Neural progenitor cell (in vitro differentiated cells): ENCODE measurements around the gene MRPS10. TPM values are rescaled to one million over a fixed set of nuclear protein-coding genes. Genes with fewer than 3 reads are reported as not detected.
"Not testable (repeated sequence)": the region's sequence is repeated elsewhere in the genome, so short reads cannot be mapped to it uniquely, and the experiment has no call there.

Experiments
- DNase-seq: peaks from one replicate; pipeline ENCODE4 v3.0.0-alpha.2; 2016; ENCODE audit warnings: low spot score
- H2AFZ ChIP-seq: fragments of 200-600 bp; sonication (generic); replicated peaks from 2 replicates; pipeline ENCODE4 v1.6.1; 2016; ENCODE audit warnings: antibody characterized with exemption
- H3F3A ChIP-seq: fragments of 200-600 bp; sonication (generic); 2 replicates; pipeline ENCODE4 v1.6.1; 2016; ENCODE audit warnings: antibody characterized with exemption, low read depth
- H3K27ac ChIP-seq: fragments of 200-600 bp; sonication (generic); 2 replicates; pipeline ENCODE4 v1.5.1; 2016; ENCODE audit warnings: mild to moderate bottlenecking
- H3K27me3 ChIP-seq: fragments of 200-600 bp; sonication (generic); 2 replicates; pipeline ENCODE4 v1.6.1; 2016; ENCODE audit warnings: mild to moderate bottlenecking, moderate library complexity
- H3K36me3 ChIP-seq: fragments of 200-600 bp; sonication (generic); 2 replicates; pipeline ENCODE4 v1.5.1; 2016
- H3K4me1 ChIP-seq: fragments of 200-600 bp; sonication (generic); 2 replicates; pipeline ENCODE4 v1.6.1; 2016; ENCODE audit warnings: mixed run types
- H3K4me2 ChIP-seq: fragments of 200-600 bp; sonication (generic); 2 replicates; pipeline ENCODE4 v1.6.1; 2016
- H3K4me3 ChIP-seq: fragments of 200-600 bp; sonication (generic); 2 replicates; pipeline ENCODE4 v1.5.1; 2016
- H3K79me2 ChIP-seq: fragments of 200-600 bp; sonication (generic); 2 replicates; pipeline ENCODE4 v1.6.1; 2016; ENCODE audit warnings: low read depth
- H3K9ac ChIP-seq: fragments of 200-600 bp; sonication (generic); 2 replicates; pipeline ENCODE4 v1.6.1; 2016
- H3K9me3 ChIP-seq: fragments of 200-600 bp; sonication (generic); 2 replicates; pipeline ENCODE4 v1.5.1; 2016; ENCODE audit warnings: low read depth
- H4K20me1 ChIP-seq: fragments of 200-600 bp; sonication (generic); 2 replicates; pipeline ENCODE4 v1.6.1; 2016; ENCODE audit warnings: low read depth
- H3K27ac Mint-ChIP-seq: 3 replicates; pipeline ENCODE4 v1.8.0; 2021; ENCODE audit warnings: mixed read lengths
- H3K27me3 Mint-ChIP-seq: 2 replicates; pipeline ENCODE4 v1.8.0; 2022; ENCODE audit warnings: low read depth, mild to moderate bottlenecking, inconsistent platforms, moderate library complexity, mixed read lengths; ENCODE audit not compliant: insufficient read depth
- H3K36me3 Mint-ChIP-seq: 3 replicates; pipeline ENCODE4 v1.8.0; 2021; ENCODE audit warnings: mixed read lengths
- H3K4me1 Mint-ChIP-seq: 3 replicates; pipeline ENCODE4 v1.8.0; 2021; ENCODE audit warnings: mixed read lengths
- H3K4me3 Mint-ChIP-seq: 3 replicates; pipeline ENCODE4 v1.8.0; 2021; ENCODE audit warnings: mild to moderate bottlenecking, moderate library complexity, mixed read lengths
- H3K9me3 Mint-ChIP-seq: 3 replicates; pipeline ENCODE4 v1.8.0; 2020; ENCODE audit warnings: mixed read lengths
- CTCF ChIP-seq: fragments of 200-600 bp; sonication (generic); IDR thresholded peaks from 2 replicates; pipeline ENCODE4 v1.5.1; 2017; ENCODE audit warnings: antibody characterized with exemption, mild to moderate bottlenecking
- EZH2 ChIP-seq: fragments of 200-600 bp; sonication (generic); IDR thresholded peaks from 2 replicates; pipeline ENCODE4 v1.6.1; 2017; ENCODE audit warnings: antibody characterized with exemption, mild to moderate bottlenecking, moderate library complexity
- total RNA-seq: library from RNA; depleted of rRNA; stranded (reverse); fragments of >200 nt; gene quantifications from 2 replicates; pipeline ENCODE4 v1.2.3, GENCODE V29; 2015; ENCODE audit warnings: low replicate concordance

Gene MRPS10
- total RNA-seq, 1 donor from 2014 or later: 68.0 TPM

- Histone ChIP-seq H2AFZ (no peak overlapping the region), H3K4me2 (no peak overlapping the region), H3K36me3 (peaks cover 10% of the 10 kb centered on the region), H3K4me1 (peaks cover 6% of the 10 kb centered on the region), H3K79me2 (peaks cover 30% of the 10 kb centered on the region), H3K4me3 (no peak overlapping the region), H4K20me1 (no peaks in the 10 kb centered on the region), H3K27ac (no peak overlapping the region), H3F3A (peaks cover 12% of the 10 kb centered on the region), H3K9ac (no peak overlapping the region), H3K27me3 (no peaks in the 10 kb centered on the region), H3K9me3 (no peaks in the 10 kb centered on the region)
- TF ChIP-seq CTCF (no peak), EZH2 (no peak)
- H3K4me3 Mint-ChIP-seq: no peak overlapping the region
- peaks cover 20% of the 10 kb centered on the region for H3K36me3 Mint-ChIP-seq
- DNase-seq: no peak
- no peaks in the 10 kb centered on the region for H3K9me3 Mint-ChIP-seq
- H3K27ac Mint-ChIP-seq: no peak overlapping the region
- H3K4me1 Mint-ChIP-seq: peaks cover 12% of the 10 kb centered on the region
- H3K27me3 Mint-ChIP-seq: no peaks in the 10 kb centered on the region
Measured at GRCh38 chr6:42212442-42212841, 5.2 kb downstream of the MRPS10 start.

DNA sequence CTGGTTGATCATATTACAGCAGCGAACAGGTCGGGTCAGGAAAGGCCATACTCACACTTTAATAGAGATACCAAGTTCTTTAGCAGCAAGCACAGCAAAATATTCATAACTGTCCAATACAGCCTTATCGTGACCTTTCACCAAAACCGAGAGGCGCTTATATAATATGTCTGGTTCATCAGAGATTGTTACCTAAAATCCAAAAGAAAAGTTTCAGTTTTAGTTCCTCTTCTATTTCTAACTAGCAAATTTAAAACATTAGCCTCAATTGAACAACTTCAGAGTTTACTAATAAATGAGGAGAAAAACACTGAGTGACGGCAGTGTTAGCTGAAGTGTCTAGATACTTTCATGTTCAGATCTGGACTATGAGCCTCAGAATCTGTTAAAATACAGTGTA lies 5.9 kb downstream of the MRPS10 start:
- Mint-ChIP-seq H3K27me3 (no peaks in the 10 kb centered on the region), H3K36me3 (peaks cover 20% of the 10 kb centered on the region), H3K4me1 (peaks cover 10% of the 10 kb centered on the region), H3K4me3 (no peak overlapping the region), H3K27ac (no peak overlapping the region), H3K9me3 (no peaks in the 10 kb centered on the region)
- Histone ChIP-seq H4K20me1 (no peaks in the 10 kb centered on the region), H3K27me3 (no peaks in the 10 kb centered on the region), H3K9me3 (no peaks in the 10 kb centered on the region), H2AFZ (no peak overlapping the region), H3K4me1 (peaks cover 2% of the 10 kb centered on the region), H3K79me2 (peaks cover 22% of the 10 kb centered on the region), H3K9ac (no peak overlapping the region), H3K4me3 (no peak overlapping the region), H3K4me2 (no peak overlapping the region), H3K27ac (no peak overlapping the region), H3K36me3 (peaks cover 10% of the 10 kb centered on the region), H3F3A (peaks cover 5% of the 10 kb centered on the region)
- TF ChIP-seq CTCF (no peak), EZH2 (no peak)
- DNase-seq: no peak

GRCh38 chr6:42210551-42210950 lies 7.1 kb downstream of the MRPS10 start:
- Histone ChIP-seq H3K9ac (no peak overlapping the region), H2AFZ (no peak overlapping the region), H3K27me3 (no peaks in the 10 kb centered on the region), H3K27ac (no peak overlapping the region), H3F3A (peaks cover 5% of the 10 kb centered on the region), H3K79me2 (peaks cover 16% of the 10 kb centered on the region), H3K4me2 (no peak overlapping the region), H3K9me3 (no peaks in the 10 kb centered on the region), H3K36me3 (peaks cover 10% of the 10 kb centered on the region), H4K20me1 (no peaks in the 10 kb centered on the region), H3K4me1 (no peaks in the 10 kb centered on the region), H3K4me3 (no peak overlapping the region)
- Mint-ChIP-seq H3K27me3 (no peaks in the 10 kb centered on the region), H3K4me1 (peaks cover 3% of the 10 kb centered on the region), H3K9me3 (no peaks in the 10 kb centered on the region), H3K4me3 (no peak overlapping the region), H3K27ac (no peak overlapping the region), H3K36me3 (peaks cover 21% of the 10 kb centered on the region)
- no peak for DNase-seq
- no peak for TF ChIP-seq CTCF

GRCh38 chr6:42207559-42207958 lies 10.1 kb downstream of the MRPS10 start:
- H2AFZ ChIP-seq, H3K27ac Mint-ChIP-seq, H3K4me3 ChIP-seq, H3K9ac ChIP-seq, H3K27me3 Mint-ChIP-seq, H3K9me3 ChIP-seq, H3K36me3 ChIP-seq, H3K9me3 Mint-ChIP-seq, H3K4me2 ChIP-seq, H3K79me2 ChIP-seq, H3K27ac ChIP-seq, H3K4me3 Mint-ChIP-seq, H3K4me1 ChIP-seq, H4K20me1 ChIP-seq, DNase-seq, H3K27me3 ChIP-seq, H3K4me1 Mint-ChIP-seq, H3F3A ChIP-seq: not testable (repeated sequence)
- peaks cover 17% of the 10 kb centered on the region for H3K36me3 Mint-ChIP-seq
